ENCODE measurements around the gene RARA. TPM values are rescaled to one million over a fixed set of nuclear protein-coding genes. Genes with fewer than 3 reads are reported as not detected.

The RARA gene
- total and polyA plus RNA-seq, 11 donors, result 14.1 to 41.4 (median 19.4) TPM

DNA sequence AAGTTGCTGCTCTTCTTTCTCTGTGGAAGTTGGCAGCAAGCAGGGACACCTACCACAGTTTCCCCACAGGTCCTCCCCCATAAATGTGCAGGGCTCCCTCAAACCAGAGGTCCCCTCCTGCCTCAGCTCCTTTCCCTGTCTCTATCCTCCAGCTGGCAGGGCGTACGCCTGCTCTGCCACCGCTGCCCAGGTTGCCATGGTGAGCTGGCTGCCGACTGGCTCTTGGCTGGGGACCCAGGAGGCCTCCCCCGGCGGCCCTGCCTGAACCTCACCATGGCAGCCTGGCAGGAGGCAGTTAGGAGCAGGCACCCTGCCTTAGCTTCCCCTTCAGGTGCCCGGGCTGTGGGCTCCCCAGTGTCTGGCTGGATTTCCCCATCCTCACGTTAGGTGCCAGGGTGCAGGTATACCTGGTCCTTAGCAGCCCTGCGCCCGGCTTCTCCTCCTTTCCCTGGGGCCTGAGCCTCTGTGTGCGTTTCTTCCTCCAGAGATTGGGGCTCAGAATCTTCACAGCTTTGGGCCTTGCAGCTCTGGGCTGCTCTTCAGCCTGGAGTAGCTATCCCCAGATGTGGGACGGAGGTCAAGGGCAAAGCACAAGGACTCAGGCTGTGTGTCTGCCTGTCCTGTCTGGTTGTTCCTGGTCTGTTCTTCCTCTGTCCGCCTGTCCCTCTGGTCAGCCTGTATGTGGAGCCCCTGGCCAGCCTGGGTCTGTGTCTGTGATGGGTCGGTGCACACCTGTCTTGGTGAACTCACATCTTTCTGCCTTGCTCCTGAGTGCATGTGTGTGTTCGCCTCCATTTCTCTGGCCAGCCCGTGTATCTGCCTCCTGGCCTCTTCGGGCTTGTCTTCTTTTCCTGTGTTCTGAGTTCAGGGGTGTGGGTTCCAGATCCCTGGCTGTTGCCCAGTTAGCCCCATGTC lies 39.8 kb downstream of the RARA start:
- WGBS, 4 donors, result 45 to 66% (median 51%) methylated on average over 6 to 17 of the region's 17 CpGs
- H3K27me3 ChIP-seq, result no peaks in the 10 kb centered on the region
- H3K9me3 ChIP-seq, result no peaks in the 10 kb centered on the region
- peaks cover 35 to 87% (median 70%) of the 10 kb centered on the region in 12 donors for H3K4me1 ChIP-seq
- intact Hi-C loops (cut with DNase I), result loop anchor here in 4 of 10 donors (2.0 kb wide), 2 partner anchors 38 to 40 kb away; partner anchors contain the start of gene RARA (in 3 of the 4)
- peak; percentile 48 to 62 (median 56) for ATAC-seq
- no peak for TF ChIP-seq POLR2A (IDR thresholded peaks at IDR 0.05)
- TF ChIP-seq, protein P1, sequence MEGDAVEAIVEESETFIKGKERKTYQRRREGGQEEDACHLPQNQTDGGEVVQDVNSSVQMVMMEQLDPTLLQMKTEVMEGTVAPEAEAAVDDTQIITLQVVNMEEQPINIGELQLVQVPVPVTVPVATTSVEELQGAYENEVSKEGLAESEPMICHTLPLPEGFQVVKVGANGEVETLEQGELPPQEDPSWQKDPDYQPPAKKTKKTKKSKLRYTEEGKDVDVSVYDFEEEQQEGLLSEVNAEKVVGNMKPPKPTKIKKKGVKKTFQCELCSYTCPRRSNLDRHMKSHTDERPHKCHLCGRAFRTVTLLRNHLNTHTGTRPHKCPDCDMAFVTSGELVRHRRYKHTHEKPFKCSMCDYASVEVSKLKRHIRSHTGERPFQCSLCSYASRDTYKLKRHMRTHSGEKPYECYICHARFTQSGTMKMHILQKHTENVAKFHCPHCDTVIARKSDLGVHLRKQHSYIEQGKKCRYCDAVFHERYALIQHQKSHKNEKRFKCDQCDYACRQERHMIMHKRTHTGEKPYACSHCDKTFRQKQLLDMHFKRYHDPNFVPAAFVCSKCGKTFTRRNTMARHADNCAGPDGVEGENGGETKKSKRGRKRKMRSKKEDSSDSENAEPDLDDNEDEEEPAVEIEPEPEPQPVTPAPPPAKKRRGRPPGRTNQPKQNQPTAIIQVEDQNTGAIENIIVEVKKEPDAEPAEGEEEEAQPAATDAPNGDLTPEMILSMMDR (IDR thresholded peaks at IDR 0.05), result no peak
- H3K27ac ChIP-seq, result peak overlapping the region; percentile 9 to 99 (median 95)
- peak overlapping the region in 1 of 12 donors; percentile 25 for H3K4me3 ChIP-seq
- H3K36me3 ChIP-seq, result peaks cover 0 to 56% (median 45%) of the 10 kb centered on the region in 9 donors
- DNase-seq, result peak; percentile 72 to 88 (median 83)

- WGBS, 4 donors, result 22 to 38% (median 34%) methylated on average over 8 to 10 of the region's 10 CpGs
- peaks cover 35 to 80% (median 66%) of the 10 kb centered on the region in 12 donors for H3K4me1 ChIP-seq
- H3K36me3 ChIP-seq, result peaks cover 3 to 63% (median 52%) of the 10 kb centered on the region in 9 donors
- peak overlapping the region in 1 of 12 donors; percentile 25 for H3K4me3 ChIP-seq
- H3K9me3 ChIP-seq, result no peaks in the 10 kb centered on the region
- H3K27ac ChIP-seq, result peak overlapping the region in 10 of 12 donors; percentile 17 to 99 (median 95)
- TF ChIP-seq, protein P1 (IDR thresholded peaks at IDR 0.05), result no peak
- TF ChIP-seq POLR2A (IDR thresholded peaks at IDR 0.05), result no peak
- peak in 2 of 5 donors; percentile 53 to 70 for DNase-seq
- ATAC-seq, result peak in 3 of 4 donors; percentile 41 to 59 (median 52)
- no peaks in the 10 kb centered on the region for H3K27me3 ChIP-seq
- intact Hi-C loops (cut with DNase I), result loop anchor here in 4 of 10 donors (2.0 kb wide), 2 partner anchors 39 to 41 kb away; partner anchors contain the start of gene RARA (in 3 of the 4)
Observed at GRCh38 chr17:40349477-40349894, 40.5 kb downstream of the RARA start.

GRCh38 chr17:40349895-40350688 lies 41.1 kb downstream of the RARA start:
- TF ChIP-seq POLR2A (IDR thresholded peaks at IDR 0.05), result no peak
- TF ChIP-seq, protein P1 (IDR thresholded peaks at IDR 0.05), result no peak
- peak in 1 of 4 donors; percentile 1 for ATAC-seq
- 39 to 51% (median 45%) methylated on average over 12 to 19 of the region's 19 CpGs for WGBS, 4 donors
- Histone ChIP-seq H3K36me3 (peaks cover 3 to 69% (median 55%) of the 10 kb centered on the region in 9 donors), H3K4me3 (peak overlapping the region in 1 of 12 donors; percentile 25), H3K27me3 (no peaks in the 10 kb centered on the region), H3K4me1 (peaks cover 31 to 80% (median 67%) of the 10 kb centered on the region in 12 donors), H3K27ac (peak overlapping the region in 9 of 12 donors; percentile 17 to 99 (median 31)), H3K9me3 (no peaks in the 10 kb centered on the region)
- intact Hi-C loops (cut with DNase I), result loop anchor here in 7 of 10 donors (2.0 to 10.0 kb wide), 6 partner anchors 39 to 185 kb away; partner anchors contain the start of genes RARA (in 3 of the 7) and WIPF2 (in 1 of the 7)
- DNase-seq, result peak in 3 of 5 donors; percentile 53 to 57 (median 55)
